Suprapubic skin (tissue), 4 donors: ENCODE data around the gene PTPRD.

ENCODE experiments used
- CTCF ChIP-seq, 2 donors: fragments of 200-600 bp in 1 of 2; fragments of 450-650 bp in 1 of 2; sonication (generic) in 1 of 2; IDR thresholded peaks; one replicate each; pipeline ENCODE4 v1.5.1; 2016 to 2019; ENCODE audit warnings: antibody characterized with exemption in 2 of 2, mild to moderate bottlenecking in 1 of 2, moderate library complexity in 1 of 2
- POLR2A ChIP-seq, 2 donors: fragments of 450-650 bp; IDR thresholded peaks; one replicate each; pipeline ENCODE4 v1.6.1; 2017; ENCODE audit warnings: antibody characterized with exemption in 2 of 2, mild to moderate bottlenecking in 2 of 2, moderate library complexity in 2 of 2
- POLR2AphosphoS5 ChIP-seq, 3 donors: sonication (generic); formaldehyde crosslinking; IDR thresholded peaks; one replicate each; pipeline ENCODE4 v1.6.1; 2017; ENCODE audit warnings: antibody characterized with exemption in 3 of 3

DNA sequence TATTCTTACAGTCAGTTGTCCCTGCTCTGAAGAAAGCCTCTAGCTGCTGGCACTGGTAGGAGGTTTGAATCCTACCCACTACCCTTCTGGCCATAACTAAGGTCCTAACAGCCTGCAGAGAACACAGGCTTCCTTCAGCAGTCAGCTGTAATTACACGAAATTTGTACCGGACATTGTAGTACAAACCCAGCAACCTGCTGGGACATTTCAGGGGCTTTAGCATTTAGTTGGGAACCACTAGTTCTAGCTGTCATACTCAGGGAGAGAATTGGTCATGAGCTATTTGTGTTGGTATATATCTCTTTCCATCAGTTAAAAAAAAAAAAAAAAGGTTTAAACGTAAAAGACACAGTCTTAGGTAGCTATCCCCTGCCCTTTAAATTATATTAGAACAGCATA lies 1743.0 kb downstream of the PTPRD start:
- TF ChIP-seq POLR2A (IDR thresholded peaks at IDR 0.05) (no peak), POLR2AphosphoS5 (IDR thresholded peaks at IDR 0.05) (no peak), CTCF (IDR thresholded peaks at IDR 0.05) (no peak)
